ENCODE results near the gene GGCT.

Gene GGCT

GRCh38 chr7:30502470-30503251 is 2.0 kb downstream of the GGCT start:
- no peak overlapping the region for H2BK12ac ChIP-seq (ENCODE audit: low read length)
- WGBS (ENCODE audit: extremely low coverage, insufficient coverage, insufficient read length) = no CpG with 5 or more reads among the region's 2 CpGs
- H2BK5ac ChIP-seq (ENCODE audit: low read depth, low read length, poor library complexity) = no peak overlapping the region
- H2AFZ ChIP-seq (ENCODE audit: insufficient read depth, low read length, poor library complexity) = no peak overlapping the region
- no peak overlapping the region for H3K9ac ChIP-seq (ENCODE audit: low read length)
- H3K4me3 ChIP-seq (ENCODE audit: low read depth, low read length) = no peak overlapping the region
- no peak overlapping the region for H3K18ac ChIP-seq (ENCODE audit: low read length)
- no peak overlapping the region for H4K12ac ChIP-seq (ENCODE audit: low read depth, low read length)
- peaks cover 2% of the 10 kb centered on the region for H3K9me3 ChIP-seq (ENCODE audit: insufficient read depth, low read depth, low read length)
- H3K79me2 ChIP-seq (ENCODE audit: control insufficient read depth, insufficient read depth, low read length, poor library complexity) = peaks cover 7% of the 10 kb centered on the region
- H3K14ac ChIP-seq (ENCODE audit: low read length) = no peak overlapping the region
- DNase-seq = peak in 1 of 2 donors; percentile 51
- peaks cover 11% of the 10 kb centered on the region for H3K79me1 ChIP-seq (ENCODE audit: low read length)
- no peaks in the 10 kb centered on the region for H3K27me3 ChIP-seq (ENCODE audit: insufficient read depth, low read length)
- no peak overlapping the region for H4K8ac ChIP-seq (ENCODE audit: low read depth, low read length)
- peaks cover 0 to 3% of the 10 kb centered on the region in 2 experiments for H3K36me3 ChIP-seq (ENCODE audit: control insufficient read depth in 1 of 2, insufficient read depth in 2 of 2, low read length in 2 of 2)
- no peak overlapping the region for H3K27ac ChIP-seq (ENCODE audit: low read depth, low read length)
- H2AK5ac ChIP-seq (ENCODE audit: low read length) = no peak overlapping the region
- H2BK120ac ChIP-seq (ENCODE audit: insufficient read depth, low read length, poor library complexity) = no peak overlapping the region
- H3K4me2 ChIP-seq (ENCODE audit: low read length) = no peak overlapping the region
- no peak overlapping the region for H4K91ac ChIP-seq (ENCODE audit: low read depth, low read length)
- no peak overlapping the region for H3K4ac ChIP-seq (ENCODE audit: low read depth, low read length)
- no peak overlapping the region for H3K23ac ChIP-seq (ENCODE audit: low read length)
- peaks cover 2 to 6% of the 10 kb centered on the region in 2 experiments for H3K4me1 ChIP-seq (ENCODE audit: control insufficient read depth in 1 of 2, insufficient read depth in 2 of 2, low read length in 2 of 2)

GRCh38 chr7:30501264-30501663 is 3.4 kb downstream of the GGCT start:
- Histone ChIP-seq H2BK12ac (ENCODE audit: low read length) (no peak overlapping the region), H3K14ac (ENCODE audit: low read length) (no peak overlapping the region), H3K36me3 (ENCODE audit: control insufficient read depth in 1 of 2, insufficient read depth in 2 of 2, low read length in 2 of 2) (peaks cover 2 to 3% of the 10 kb centered on the region in 2 experiments), H3K27ac (ENCODE audit: low read depth, low read length) (no peak overlapping the region), H3K4ac (ENCODE audit: low read depth, low read length) (no peak overlapping the region), H2AK5ac (ENCODE audit: low read length) (no peak overlapping the region), H3K79me2 (ENCODE audit: control insufficient read depth, insufficient read depth, low read length, poor library complexity) (peaks cover 7% of the 10 kb centered on the region), H4K12ac (ENCODE audit: low read depth, low read length) (no peak overlapping the region), H3K4me3 (ENCODE audit: low read depth, low read length) (no peak overlapping the region), H3K27me3 (ENCODE audit: insufficient read depth, low read length) (no peaks in the 10 kb centered on the region), H3K9me3 (ENCODE audit: insufficient read depth, low read depth, low read length) (no peaks in the 10 kb centered on the region), H2BK5ac (ENCODE audit: low read depth, low read length, poor library complexity) (no peak overlapping the region), H3K18ac (ENCODE audit: low read length) (no peak overlapping the region), H4K91ac (ENCODE audit: low read depth, low read length) (no peak overlapping the region), H3K9ac (ENCODE audit: low read length) (no peak overlapping the region), H3K4me1 (ENCODE audit: control insufficient read depth in 1 of 2, insufficient read depth in 2 of 2, low read length in 2 of 2) (peaks cover 2 to 6% of the 10 kb centered on the region in 2 experiments), H2AFZ (ENCODE audit: insufficient read depth, low read length, poor library complexity) (no peak overlapping the region), H3K23ac (ENCODE audit: low read length) (no peak overlapping the region), H2BK120ac (ENCODE audit: insufficient read depth, low read length, poor library complexity) (no peak overlapping the region), H3K4me2 (ENCODE audit: low read length) (no peak overlapping the region), H4K8ac (ENCODE audit: low read depth, low read length) (no peak overlapping the region), H3K79me1 (ENCODE audit: low read length) (peaks cover 11% of the 10 kb centered on the region)
- no CpG with 5 or more reads among the region's 5 CpGs for WGBS (ENCODE audit: extremely low coverage, insufficient coverage, insufficient read length)
- no peak for DNase-seq

GRCh38 chr7:30493228-30493627 is 11.4 kb downstream of the GGCT start:
- Histone ChIP-seq H3K79me2 (ENCODE audit: control insufficient read depth, insufficient read depth, low read length, poor library complexity) (no peaks in the 10 kb centered on the region), H2BK120ac (ENCODE audit: insufficient read depth, low read length, poor library complexity) (no peak overlapping the region), H3K27me3 (ENCODE audit: insufficient read depth, low read length) (no peaks in the 10 kb centered on the region), H2AFZ (ENCODE audit: insufficient read depth, low read length, poor library complexity) (no peak overlapping the region), H4K91ac (ENCODE audit: low read depth, low read length) (no peak overlapping the region), H3K9me3 (ENCODE audit: insufficient read depth, low read depth, low read length) (peaks cover 2% of the 10 kb centered on the region), H4K8ac (ENCODE audit: low read depth, low read length) (no peak overlapping the region), H4K12ac (ENCODE audit: low read depth, low read length) (no peak overlapping the region), H3K36me3 (ENCODE audit: control insufficient read depth in 1 of 2, insufficient read depth in 2 of 2, low read length in 2 of 2) (peaks cover 0 to 2% of the 10 kb centered on the region in 2 experiments), H3K18ac (ENCODE audit: low read length) (no peak overlapping the region), H3K14ac (ENCODE audit: low read length) (no peak overlapping the region), H2AK5ac (ENCODE audit: low read length) (no peak overlapping the region), H2BK5ac (ENCODE audit: low read depth, low read length, poor library complexity) (no peak overlapping the region), H3K9ac (ENCODE audit: low read length) (no peak overlapping the region), H3K4me2 (ENCODE audit: low read length) (no peak overlapping the region), H3K79me1 (ENCODE audit: low read length) (no peaks in the 10 kb centered on the region), H3K4me1 (ENCODE audit: control insufficient read depth in 1 of 2, insufficient read depth in 2 of 2, low read length in 2 of 2) (no peaks in the 10 kb centered on the region), H3K27ac (ENCODE audit: low read depth, low read length) (no peak overlapping the region), H3K4ac (ENCODE audit: low read depth, low read length) (no peak overlapping the region), H3K4me3 (ENCODE audit: low read depth, low read length) (no peak overlapping the region), H3K23ac (ENCODE audit: low read length) (no peak overlapping the region), H2BK12ac (ENCODE audit: low read length) (no peak overlapping the region)
- no peak for DNase-seq

- Histone ChIP-seq H3K27ac (ENCODE audit: low read depth, low read length) (no peak overlapping the region), H2BK5ac (ENCODE audit: low read depth, low read length, poor library complexity) (no peak overlapping the region), H2AFZ (ENCODE audit: insufficient read depth, low read length, poor library complexity) (no peak overlapping the region), H2AK5ac (ENCODE audit: low read length) (no peak overlapping the region), H3K36me3 (ENCODE audit: control insufficient read depth in 1 of 2, insufficient read depth in 2 of 2, low read length in 2 of 2) (no peaks in the 10 kb centered on the region), H3K14ac (ENCODE audit: low read length) (no peak overlapping the region), H3K79me1 (ENCODE audit: low read length) (no peaks in the 10 kb centered on the region), H3K9me3 (ENCODE audit: insufficient read depth, low read depth, low read length) (peaks cover 2% of the 10 kb centered on the region), H3K18ac (ENCODE audit: low read length) (no peak overlapping the region), H3K79me2 (ENCODE audit: control insufficient read depth, insufficient read depth, low read length, poor library complexity) (no peaks in the 10 kb centered on the region), H3K4me2 (ENCODE audit: low read length) (no peak overlapping the region), H3K4ac (ENCODE audit: low read depth, low read length) (no peak overlapping the region), H2BK120ac (ENCODE audit: insufficient read depth, low read length, poor library complexity) (no peak overlapping the region), H3K9ac (ENCODE audit: low read length) (no peak overlapping the region), H3K4me1 (ENCODE audit: control insufficient read depth in 1 of 2, insufficient read depth in 2 of 2, low read length in 2 of 2) (no peaks in the 10 kb centered on the region), H3K23ac (ENCODE audit: low read length) (no peak overlapping the region), H3K27me3 (ENCODE audit: insufficient read depth, low read length) (no peaks in the 10 kb centered on the region), H2BK12ac (ENCODE audit: low read length) (no peak overlapping the region), H3K4me3 (ENCODE audit: low read depth, low read length) (no peak overlapping the region), H4K91ac (ENCODE audit: low read depth, low read length) (no peak overlapping the region), H4K12ac (ENCODE audit: low read depth, low read length) (no peak overlapping the region), H4K8ac (ENCODE audit: low read depth, low read length) (no peak overlapping the region)
- DNase-seq = no peak
Measured at GRCh38 chr7:30491417-30491816, 13.2 kb downstream of the GGCT start.
